Mesenteric fat pad (tissue), 1 donor: ENCODE results near the gene ELP4. TPM values are rescaled to one million over a fixed set of nuclear protein-coding genes. Genes with fewer than 3 reads are reported as not detected.
"Not testable (repeated sequence)": the region's sequence is repeated elsewhere in the genome, so short reads cannot be mapped to it uniquely, and the experiment has no call there.

Experiments
- DNase-seq: peaks from one replicate; pipeline ENCODE4 v3.0.0-alpha.2; 2020; ENCODE audit warnings: low spot score
- long read RNA-seq: library from polyadenylated mRNA; unstranded; transcript quantifications from one replicate; pipeline ENCODE4 v2.0.0, GENCODE V29; 2020
- total RNA-seq: library from RNA; stranded (reverse); fragmentation: NEBNext Ultra II Directional; extraction: Animal tissue kit (Norgen Biotek cat#: 25700); gene quantifications from one replicate; pipeline ENCODE4 v1.2.1, GENCODE V29; 2021
- donor health status: DM: yes; HTN: yes; CAD: no.

ELP4 gene, protein sequence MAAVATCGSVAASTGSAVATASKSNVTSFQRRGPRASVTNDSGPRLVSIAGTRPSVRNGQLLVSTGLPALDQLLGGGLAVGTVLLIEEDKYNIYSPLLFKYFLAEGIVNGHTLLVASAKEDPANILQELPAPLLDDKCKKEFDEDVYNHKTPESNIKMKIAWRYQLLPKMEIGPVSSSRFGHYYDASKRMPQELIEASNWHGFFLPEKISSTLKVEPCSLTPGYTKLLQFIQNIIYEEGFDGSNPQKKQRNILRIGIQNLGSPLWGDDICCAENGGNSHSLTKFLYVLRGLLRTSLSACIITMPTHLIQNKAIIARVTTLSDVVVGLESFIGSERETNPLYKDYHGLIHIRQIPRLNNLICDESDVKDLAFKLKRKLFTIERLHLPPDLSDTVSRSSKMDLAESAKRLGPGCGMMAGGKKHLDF
- total RNA-seq = 16.4 TPM
- long read RNA-seq, full-length matches to known transcripts = 17 of 20 reads
- long read RNA-seq, partial matches to known transcripts = 0 of 20 reads
- long read RNA-seq, other reads (novel, unspliced or antisense) = 3 of 20 reads

- peak; percentile 97 for DNase-seq
Measured at GRCh38 chr11:31509429-31510345, at the start of gene ELP4, which contains the start of gene IMMP1L. ELP4 (plus strand) TSS chr11:31509767; CDS start chr11:31509785, 18 bp downstream. IMMP1L (minus strand) TSS chr11:31509622; CDS start chr11:31463276, 46,346 bp downstream.

GRCh38 chr11:31464436-31464835 is 45.1 kb upstream of the ELP4 start:
- DNase-seq = no peak

DNA sequence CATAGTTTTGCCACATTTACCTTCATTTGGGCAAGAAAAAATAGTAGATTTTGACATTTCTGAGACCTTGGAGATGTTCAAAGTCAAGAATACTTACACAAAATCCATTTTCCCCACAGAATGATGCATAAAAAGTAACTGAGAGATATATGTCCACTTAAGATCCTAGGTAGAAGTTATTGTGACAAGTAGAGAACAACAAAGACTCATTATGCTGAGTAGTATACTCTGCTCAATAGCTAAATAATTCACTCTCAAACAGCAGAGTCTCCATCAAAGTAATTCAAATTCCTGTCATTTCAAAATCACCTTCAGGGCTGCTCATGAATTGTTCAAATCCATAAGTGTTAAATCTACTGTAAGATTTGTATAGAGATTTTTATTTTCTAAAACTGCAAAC is 35.5 kb upstream of the ELP4 start:
- no peak for DNase-seq

GRCh38 chr11:31477528-31478222 is 31.9 kb upstream of the ELP4 start:
- DNase-seq = no peak

DNA sequence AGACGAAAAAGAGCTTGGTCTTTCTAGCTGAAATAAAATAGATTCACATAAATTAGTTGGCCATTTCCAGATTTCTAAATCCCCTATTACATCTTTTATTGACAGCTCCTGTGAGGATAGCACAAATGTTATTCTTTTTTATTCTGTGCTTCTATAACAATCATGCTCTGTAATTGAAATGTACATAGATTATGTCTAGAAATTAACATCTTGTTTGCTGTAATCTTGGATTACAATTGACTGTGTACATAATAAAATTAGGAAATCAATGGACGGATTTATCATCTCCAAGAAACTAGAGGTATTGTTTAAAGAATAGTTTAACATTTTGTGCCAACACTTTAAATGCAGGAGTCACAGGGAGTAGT is 31.4 kb upstream of the ELP4 start:
- DNase-seq = no peak

DNA sequence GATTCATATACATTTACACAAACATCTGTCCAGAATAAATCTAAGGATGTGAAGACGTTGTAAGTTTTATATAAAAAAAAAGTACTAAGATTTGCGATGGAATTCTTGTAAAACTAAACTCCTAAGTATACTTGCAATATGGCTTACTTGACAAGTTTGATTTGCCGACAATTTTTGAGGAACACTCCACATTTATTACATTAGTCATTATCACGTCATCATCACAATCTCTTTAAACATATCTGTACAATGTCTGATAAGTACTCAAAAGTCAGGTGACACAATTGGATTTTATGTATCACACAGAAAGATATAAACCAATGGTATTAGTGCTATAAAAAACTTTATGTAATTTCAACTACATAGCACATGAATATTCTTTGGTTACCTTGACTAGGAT is 30.5 kb upstream of the ELP4 start:
- DNase-seq = no peak

- DNase-seq = no peak
Measured at GRCh38 chr11:31480930-31481329, 28.6 kb upstream of the ELP4 start.

- no peak for DNase-seq
Measured at GRCh38 chr11:31484497-31484896, 25.1 kb upstream of the ELP4 start.

DNA sequence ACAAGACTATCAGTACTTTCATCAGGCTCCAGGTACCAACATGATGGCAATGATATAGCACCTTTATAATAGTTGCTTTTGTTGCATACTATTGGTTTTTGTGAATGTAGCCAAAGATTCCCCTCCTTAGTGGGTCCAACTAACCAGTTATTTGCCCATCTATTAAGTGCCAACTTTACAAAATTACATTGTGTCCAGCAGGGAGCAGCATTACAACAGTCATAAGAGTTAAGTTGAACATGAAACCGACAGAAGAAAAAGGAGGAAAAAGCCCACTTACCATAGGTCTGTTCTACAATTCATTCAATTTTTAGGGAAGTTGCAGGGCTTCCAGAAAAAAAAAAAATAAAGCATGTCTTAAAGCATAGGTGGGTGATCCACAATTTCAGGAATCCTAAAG is 21.7 kb upstream of the ELP4 start:
- DNase-seq = no peak

DNA sequence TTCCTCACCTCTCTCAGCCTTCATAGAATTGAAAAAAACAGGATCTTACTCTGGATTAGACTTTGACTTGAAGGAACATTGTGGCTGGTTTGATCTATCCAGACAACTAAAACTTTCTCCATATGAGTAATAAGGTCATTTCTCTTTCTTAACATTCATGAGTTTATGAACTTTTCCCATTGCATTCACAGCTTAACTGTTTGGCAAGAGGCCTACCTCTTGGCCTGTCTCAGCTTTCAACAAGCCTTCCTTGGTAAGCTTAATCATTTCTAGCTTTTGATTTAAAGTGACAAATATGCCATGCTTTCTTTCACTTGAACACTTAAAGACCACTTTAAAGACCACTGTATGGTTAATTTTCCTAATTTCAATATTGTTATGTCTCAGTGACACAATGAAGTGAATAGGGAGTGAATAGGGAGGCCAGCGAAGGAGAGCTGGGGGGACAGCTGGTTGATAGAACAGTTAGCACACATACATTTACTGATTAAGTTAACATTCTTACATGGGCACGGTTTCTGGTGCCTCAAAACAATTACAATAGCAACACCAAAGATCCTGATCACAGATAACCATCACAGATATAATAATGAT is 17.1 kb upstream of the ELP4 start:
- DNase-seq = no peak

DNA sequence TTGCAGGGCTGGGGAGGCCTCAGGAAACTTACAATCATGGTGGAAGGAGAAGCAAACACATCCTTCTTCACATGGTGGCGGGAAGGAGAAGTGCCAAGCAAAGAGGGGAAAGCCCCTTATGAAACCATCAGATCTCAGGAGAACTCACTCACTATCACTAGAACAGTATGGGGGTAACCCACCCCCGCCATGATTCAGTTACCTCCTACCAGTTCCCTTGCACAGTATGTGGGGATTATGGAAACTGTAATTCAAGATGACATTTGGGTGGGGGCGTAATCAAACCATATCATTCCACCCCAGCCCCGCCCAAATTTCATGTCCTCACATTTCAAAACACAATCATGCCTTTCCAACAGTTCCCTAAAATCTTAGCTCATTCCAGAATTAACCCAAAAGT is 16.3 kb upstream of the ELP4 start:
- no peak for DNase-seq

DNA sequence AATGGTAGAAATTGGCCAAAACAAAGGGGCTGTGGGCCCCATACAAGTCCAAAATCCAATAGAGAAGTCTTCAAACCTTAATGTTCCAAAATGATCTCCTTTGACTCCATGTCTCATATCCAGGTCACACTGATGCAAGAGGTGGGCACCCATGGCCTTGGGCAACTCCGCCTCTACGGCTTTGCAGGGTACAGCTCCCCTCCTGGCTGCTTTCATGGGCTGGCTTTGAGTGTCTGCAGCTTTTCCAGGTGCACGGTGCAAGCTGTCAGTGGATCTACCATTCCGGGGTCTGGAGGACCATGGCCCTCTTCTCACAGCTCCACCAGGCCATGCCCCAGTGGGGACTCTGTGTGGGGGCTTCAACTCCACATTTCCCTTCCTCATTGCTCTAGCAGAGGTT is 15.8 kb upstream of the ELP4 start:
- not testable (repeated sequence) for DNase-seq

GRCh38 chr11:31499576-31500178 is 9.9 kb upstream of the ELP4 start:
- no peak for DNase-seq

- DNase-seq = no peak
Measured at GRCh38 chr11:31500560-31500959, 9.0 kb upstream of the ELP4 start.

GRCh38 chr11:31509051-31509428 is 527 bp upstream of the ELP4 start:
- no peak for DNase-seq

DNA sequence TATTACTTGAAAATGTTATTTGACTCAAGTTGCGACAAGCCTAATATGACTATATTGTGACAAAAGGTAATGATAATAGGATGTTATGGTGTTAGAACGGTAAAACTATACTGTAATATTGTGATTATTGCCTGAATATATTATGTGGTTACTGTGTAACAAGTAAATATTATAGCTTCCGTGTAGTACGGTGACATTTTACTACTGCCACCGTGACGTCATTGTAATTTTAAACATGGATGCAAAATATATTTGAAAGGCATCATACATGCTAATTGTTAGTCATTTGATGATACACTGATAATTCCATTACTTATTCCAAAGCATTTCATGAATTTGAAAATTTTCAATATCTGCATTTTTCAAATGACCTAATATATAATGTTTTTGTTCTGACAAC is 2.5 kb downstream of the ELP4 start:
- DNase-seq = no peak

- DNase-seq = no peak
Measured at GRCh38 chr11:31521497-31522150, 12.1 kb downstream of the ELP4 start.

- no peak for DNase-seq
Measured at GRCh38 chr11:31529189-31529588, 19.6 kb downstream of the ELP4 start.

DNA sequence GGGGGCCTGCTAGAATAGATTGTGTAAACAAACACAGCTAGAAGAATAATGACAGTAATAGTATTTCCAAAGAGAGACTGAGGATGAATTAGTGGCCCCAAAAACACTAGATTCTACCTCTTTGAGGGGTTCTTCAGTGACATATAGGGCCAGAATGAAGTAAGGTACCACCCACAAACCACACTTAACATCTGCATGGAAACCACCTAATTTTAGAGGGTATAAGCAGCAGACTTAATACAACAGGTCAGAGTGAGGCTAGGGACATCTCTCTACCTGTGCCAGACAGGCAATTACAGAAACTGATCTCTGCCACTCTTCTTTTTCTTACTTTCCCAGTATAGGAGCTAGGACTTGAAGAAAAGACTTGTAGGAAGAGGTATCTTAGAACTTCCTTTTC is 20.1 kb downstream of the ELP4 start:
- no peak for DNase-seq

- DNase-seq = no peak
Measured at GRCh38 chr11:31531293-31531692, 21.7 kb downstream of the ELP4 start.
